ENCODE measurements around the gene TBC1D3G.
"Not testable (repeated sequence)": the region's sequence is repeated elsewhere in the genome, so short reads cannot be mapped to it uniquely, and the experiment has no call there.

TBC1D3G gene

DNA sequence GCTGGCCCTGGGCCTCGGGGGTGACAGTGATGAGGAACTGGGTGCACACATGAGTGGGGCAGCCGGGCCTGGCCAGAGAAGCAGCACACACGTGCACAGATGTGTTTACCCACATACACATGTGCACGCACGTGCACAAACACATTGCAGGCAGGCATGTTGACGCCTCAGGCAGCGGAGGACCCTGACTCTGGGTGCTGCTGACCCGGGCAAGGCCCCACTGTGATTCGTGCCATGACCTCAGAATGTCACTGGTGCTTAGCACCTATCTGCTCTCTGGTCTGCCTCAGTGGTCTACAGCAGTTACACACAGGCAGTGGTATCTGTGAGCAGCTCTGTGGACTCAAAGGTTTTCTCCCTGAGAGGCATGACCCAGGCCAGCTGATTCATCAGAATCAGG, at the start of gene TBC1D3G:
Gene TBC1D3G (plus strand): TSS at position 301 of the 400 bp plus-strand sequence. CDS start 1,528 bp downstream, outside the sequence.
- not testable (repeated sequence) for DNase-seq (ENCODE audit: low spot score)

DNA sequence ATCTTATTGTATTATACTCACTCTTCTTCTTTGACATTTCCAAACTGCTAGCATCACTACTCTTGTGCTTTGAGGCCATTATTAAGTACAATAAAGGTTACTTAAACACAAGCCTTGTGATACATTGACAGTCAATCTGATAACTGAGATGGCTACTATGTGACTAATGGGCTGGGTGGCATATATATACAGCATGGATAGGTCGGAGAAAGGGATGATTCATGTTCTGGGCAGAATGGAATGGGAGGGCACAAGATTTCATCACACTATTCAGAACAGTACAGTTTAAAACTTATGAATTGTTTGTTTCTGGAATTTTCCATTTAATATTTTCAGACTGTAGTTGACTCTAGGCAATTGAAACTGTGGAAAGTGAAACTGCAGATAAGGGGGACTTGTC, 40.4 kb upstream of the TBC1D3G start:
- DNase-seq (ENCODE audit: low spot score): not testable (repeated sequence)

DNA sequence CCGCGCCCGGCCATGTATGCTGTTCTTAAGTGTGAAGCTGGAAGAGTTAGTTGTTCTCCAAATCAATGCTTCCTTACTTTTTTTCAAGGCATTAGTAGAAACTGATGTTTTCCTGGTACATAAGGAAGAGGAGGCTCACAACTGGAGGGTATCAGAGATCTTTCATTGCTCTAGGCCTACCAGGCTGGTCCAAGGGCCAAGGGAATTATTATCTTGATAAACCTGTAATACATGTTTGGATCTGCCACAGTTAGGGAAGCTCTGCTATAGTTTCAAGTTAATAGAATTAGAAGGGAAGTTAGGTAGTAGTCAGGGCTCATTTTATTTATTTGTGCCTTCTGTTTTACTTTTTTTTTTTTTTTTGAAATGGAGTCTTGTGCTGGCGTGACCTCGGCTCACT, 39.5 kb upstream of the TBC1D3G start:
- DNase-seq (ENCODE audit: low spot score): not testable (repeated sequence)

DNA sequence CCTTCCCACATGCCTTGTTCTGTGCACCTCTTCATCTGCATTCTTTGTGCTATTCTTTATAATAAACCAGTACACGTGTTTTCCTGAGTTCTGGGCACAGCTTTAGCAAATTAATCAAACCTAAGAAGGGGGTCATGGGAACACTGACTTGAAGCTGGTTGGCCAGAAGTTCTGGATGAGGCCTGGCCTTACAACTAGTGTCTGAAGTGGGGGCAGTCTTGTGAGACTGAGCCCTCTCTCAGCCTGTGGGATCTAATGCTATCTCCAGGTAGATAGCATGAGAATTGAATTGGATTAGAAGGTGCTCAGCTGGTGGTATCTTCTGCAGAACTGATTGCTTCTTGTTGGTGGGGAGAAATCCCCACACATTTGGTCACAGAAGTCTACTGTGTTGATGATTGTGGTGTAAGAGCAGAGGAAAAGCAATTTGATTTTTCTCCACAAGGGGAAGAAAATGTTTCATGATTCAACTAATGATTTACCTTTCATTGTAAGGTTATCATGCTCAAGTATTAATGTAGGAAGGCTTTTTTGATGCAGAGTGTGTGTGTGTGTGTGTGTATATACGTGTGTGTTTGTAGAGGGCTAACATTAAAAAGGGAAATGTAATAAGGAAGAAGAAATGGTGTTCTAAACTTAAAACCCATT, 33.6 kb upstream of the TBC1D3G start:
- not testable (repeated sequence) for DNase-seq (ENCODE audit: low spot score)

DNA sequence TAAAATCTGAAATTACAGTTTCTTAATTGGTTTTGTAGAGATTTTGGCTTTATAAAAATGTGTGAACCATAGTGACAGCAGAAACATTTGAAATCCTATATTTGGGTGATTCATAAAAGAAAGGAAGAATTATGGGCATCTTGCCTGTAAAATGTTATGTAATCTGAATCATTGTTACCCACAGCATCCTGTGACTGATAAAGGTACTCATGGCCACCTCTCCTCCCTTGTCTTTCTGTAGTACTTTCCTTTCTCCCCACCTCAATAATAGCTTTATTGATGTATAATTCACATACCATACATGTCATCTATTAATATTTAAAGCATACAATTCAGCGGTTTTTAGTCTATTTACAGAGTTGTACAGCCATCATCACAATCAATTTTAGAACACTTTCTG, 28.5 kb upstream of the TBC1D3G start:
- not testable (repeated sequence) for DNase-seq (ENCODE audit: low spot score)

DNA sequence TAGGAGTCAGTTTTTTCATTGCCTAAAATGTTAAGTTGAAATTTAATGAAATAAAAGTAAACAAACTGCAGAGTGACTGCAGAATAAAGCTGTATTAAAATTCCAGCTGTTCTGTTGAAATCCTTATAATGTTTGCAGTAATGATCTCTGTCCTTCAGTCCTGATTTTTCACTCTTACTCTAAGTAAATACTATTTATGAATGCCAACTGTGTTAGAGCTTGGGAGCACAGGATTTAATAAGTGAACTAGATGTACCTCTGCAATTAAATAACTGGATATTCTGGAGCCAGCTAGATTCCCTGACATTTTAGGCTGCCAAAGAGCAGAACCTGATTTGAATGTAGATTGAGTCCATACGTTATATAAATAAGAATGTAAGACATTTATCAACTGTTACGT, 7.9 kb upstream of the TBC1D3G start:
- DNase-seq (ENCODE audit: low spot score): not testable (repeated sequence)

DNA sequence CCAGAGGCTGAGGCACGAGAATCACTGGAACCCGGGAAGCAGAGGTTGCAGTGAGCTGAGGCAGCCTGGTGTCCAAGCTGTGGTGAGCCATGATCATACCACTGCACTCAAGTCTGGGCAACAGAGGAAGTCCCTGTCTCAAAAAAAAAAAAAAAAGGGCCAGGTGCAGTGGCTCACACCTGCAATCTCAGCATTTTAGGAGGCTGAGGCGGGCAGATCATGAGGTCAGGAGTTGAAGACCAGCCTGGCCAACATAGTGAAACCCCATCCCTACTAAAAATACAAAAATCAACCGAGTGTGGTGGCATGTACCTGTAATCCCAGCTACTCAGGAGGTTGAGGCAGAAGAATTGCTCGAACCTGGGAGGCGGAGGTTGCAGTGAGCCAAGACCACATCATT, 38.8 kb downstream of the TBC1D3G start:
- not testable (repeated sequence) for DNase-seq (ENCODE audit: low spot score)

DNA sequence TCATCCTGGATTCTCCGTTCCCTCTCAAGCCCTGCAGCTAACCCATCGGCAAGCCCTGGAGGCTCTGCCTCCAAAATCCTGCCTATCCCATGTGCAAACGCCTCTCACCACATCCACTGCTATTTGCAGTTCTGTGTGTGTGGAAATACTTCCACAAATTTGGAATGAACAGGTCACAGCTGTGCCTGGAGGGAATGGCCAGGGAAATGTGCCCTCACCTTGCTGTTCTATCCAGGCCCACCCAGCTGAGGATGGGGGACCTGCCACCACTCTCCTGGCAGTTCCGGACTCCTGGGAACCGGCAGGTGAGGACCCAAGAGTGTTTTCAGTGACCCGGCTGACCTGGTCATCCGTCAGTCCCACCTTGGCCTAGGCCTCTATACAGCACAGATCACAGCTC, 52.3 kb downstream of the TBC1D3G start:
- DNase-seq (ENCODE audit: low spot score): not testable (repeated sequence)
